ENCODE data around the gene APOL2.
"Not testable (repeated sequence)": the region's sequence is repeated elsewhere in the genome, so short reads cannot be mapped to it uniquely, and the experiment has no call there.

Gene APOL2

GRCh38 chr22:36196254-36197064 lies 42.9 kb downstream of the APOL2 start:
- DNase-seq: no peak

GRCh38 chr22:36194971-36195370 lies 44.4 kb downstream of the APOL2 start:
- DNase-seq: no peak

- no peak for DNase-seq
These were observed 44.9 kb downstream of the APOL2 start for GRCh38 chr22:36194385-36194784.

- DNase-seq: no peak
These were observed 45.8 kb downstream of the APOL2 start for GRCh38 chr22:36193577-36193976.

- DNase-seq: no peak
These were observed 46.2 kb downstream of the APOL2 start for GRCh38 chr22:36193171-36193570.

GRCh38 chr22:36192542-36192941 lies 46.8 kb downstream of the APOL2 start:
- no peak for DNase-seq

GRCh38 chr22:36191106-36191836 lies 48.1 kb downstream of the APOL2 start:
- no peak for DNase-seq

- not testable (repeated sequence) for DNase-seq
These were observed 51.5 kb downstream of the APOL2 start for GRCh38 chr22:36187862-36188261.

- no peak for DNase-seq
These were observed 53.3 kb downstream of the APOL2 start for GRCh38 chr22:36185828-36186624.

GRCh38 chr22:36184433-36185025 lies 54.8 kb downstream of the APOL2 start:
- DNase-seq: no peak

GRCh38 chr22:36183446-36183845 lies 55.9 kb downstream of the APOL2 start:
- DNase-seq: no peak

- no peak for DNase-seq
These were observed 56.5 kb downstream of the APOL2 start for GRCh38 chr22:36182857-36183256.

- no peak for DNase-seq
These were observed 57.3 kb downstream of the APOL2 start for GRCh38 chr22:36182056-36182455.

GRCh38 chr22:36180928-36181327 lies 58.4 kb downstream of the APOL2 start:
- DNase-seq: no peak

- peak; percentile 97 for DNase-seq
These were observed 59.1 kb downstream of the APOL2 start for GRCh38 chr22:36180038-36180880.

- DNase-seq: no peak
These were observed 62.2 kb downstream of the APOL2 start for GRCh38 chr22:36177160-36177559.
